SK-N-SH (cell line): ENCODE data around the gene CLASRP. TPM values are rescaled to one million over a fixed set of nuclear protein-coding genes. Genes with fewer than 3 reads are reported as not detected.
"Not testable (repeated sequence)": the region's sequence is repeated elsewhere in the genome, so short reads cannot be mapped to it uniquely, and the experiment has no call there.

Source experiments
- CTCF ChIA-PET: fragments of 300-600, 350-600 bp; formaldehyde crosslinking; extraction: SDS; loops from one replicate; lab custom pipeline; 2021; lab: Yijun Ruan, JAX
- POLR2A ChIA-PET: fragments of 350-600 bp; sonication (Branson Sonifier 250); formaldehyde crosslinking; extraction: SDS; loops from one replicate; lab custom pipeline; 2020; ENCODE audit warnings: antibody characterized with exemption, inconsistent platforms; lab: Yijun Ruan, JAX
- DNase-seq: peaks from one replicate; pipeline ENCODE4 v3.0.0; 2012
- H2AFZ ChIP-seq: fragments of 200-600 bp; sonication (generic); 2 replicates; pipeline ENCODE4 v1.8.1; 2016; ENCODE audit warnings: antibody characterized with exemption, mild to moderate bottlenecking, low read depth
- H3F3A ChIP-seq: fragments of 200-600 bp; sonication (generic); replicated peaks from 2 replicates; pipeline ENCODE3; 2016; ENCODE audit warnings: antibody characterized with exemption, mild to moderate bottlenecking; ENCODE audit not compliant: insufficient read depth
- H3K27ac ChIP-seq, 2 experiments: fragments of 200-500 bp in 1 of 2; fragments of 200-600 bp in 1 of 2; sonication (Bioruptor generic) in 1 of 2; sonication (generic), shearing (Covaris generic) in 1 of 2; 2 replicates each; pipeline versions ENCODE4 v1.5.1 to v1.6.1; 2014 to 2016; ENCODE audit warnings: low read depth in 2 of 2, inconsistent platforms in 1 of 2, low read length in 1 of 2, mild to moderate bottlenecking in 1 of 2, mixed read lengths in 1 of 2
- H3K27me3 ChIP-seq: fragments of 200-600 bp; sonication (generic), shearing (Covaris generic); 2 replicates; pipeline ENCODE4 v1.6.1; 2016; ENCODE audit warnings: mixed run types; ENCODE audit not compliant: insufficient read depth
- H3K36me3 ChIP-seq, 2 experiments: fragments of 200-500 bp in 1 of 2; fragments of 200-600 bp in 1 of 2; sonication (Bioruptor generic) in 1 of 2; sonication (generic) in 1 of 2; replicated peaks in 1 of 2; 2 replicates each; pipeline versions ENCODE3 to v1.5.1; 2014 to 2016; ENCODE audit warnings: low read length in 1 of 2, mild to moderate bottlenecking in 1 of 2; ENCODE audit not compliant: insufficient read depth in 2 of 2, control insufficient read depth in 1 of 2
- H3K4me1 ChIP-seq, 2 experiments: fragments of 200-500 bp in 1 of 2; fragments of 200-600 bp in 1 of 2; sonication (Bioruptor generic) in 1 of 2; sonication (generic), shearing (Covaris generic) in 1 of 2; 2 replicates each; pipeline versions ENCODE4 v1.5.1 to v1.6.1; 2014 to 2016; ENCODE audit warnings: low read depth in 1 of 2, low read length in 1 of 2, mixed run types in 1 of 2; ENCODE audit not compliant: insufficient read depth in 2 of 2, control insufficient read depth in 1 of 2
- H3K4me2 ChIP-seq: fragments of 200-600 bp; sonication (generic), shearing (Covaris generic); 2 replicates; pipeline ENCODE4 v1.6.1; 2017; ENCODE audit warnings: mixed run types
- H3K4me3 ChIP-seq, 2 experiments: fragments of 200-500 bp in 1 of 2; fragments of 200-600 bp in 1 of 2; sonication (Bioruptor generic) in 1 of 2; sonication (generic), shearing (Covaris generic) in 1 of 2; 2 replicates each; pipeline versions ENCODE4 v1.5.1 to v1.8.1; 2014 to 2016; ENCODE audit warnings: low read depth in 2 of 2, inconsistent platforms in 1 of 2, low read length in 1 of 2, mild to moderate bottlenecking in 1 of 2, mixed read lengths in 1 of 2, moderate library complexity in 1 of 2
- H3K79me2 ChIP-seq: fragments of 200-600 bp; sonication (generic); 2 replicates; pipeline ENCODE4 v1.8.1; 2017; ENCODE audit warnings: mild to moderate bottlenecking; ENCODE audit not compliant: insufficient read depth
- H3K9ac ChIP-seq: fragments of 200-600 bp; sonication (generic); 2 replicates; pipeline ENCODE4 v1.6.1; 2017; ENCODE audit warnings: mixed run types
- H3K9me2 ChIP-seq: fragments of 200-600 bp; sonication (generic); 2 replicates; pipeline ENCODE4 v1.6.1; 2017; ENCODE audit warnings: mixed run types
- H3K9me3 ChIP-seq: fragments of 200-600 bp; sonication (generic); 2 replicates; pipeline ENCODE4 v1.6.1; 2017; ENCODE audit warnings: mixed run types, mild to moderate bottlenecking, moderate library complexity
- H4K20me1 ChIP-seq: fragments of 200-600 bp; sonication (generic); 2 replicates; pipeline ENCODE4 v1.6.1; 2017; ENCODE audit warnings: mild to moderate bottlenecking, mixed run types; ENCODE audit not compliant: insufficient read depth
- EP300 ChIP-seq, 2 experiments: IDR thresholded peaks; 2 replicates each; pipeline versions ENCODE4 v1.4.0 to v1.6.1; 2012; ENCODE audit warnings: borderline replicate concordance in 1 of 2, low read depth in 1 of 2, low read length in 1 of 2
- FOSL2 ChIP-seq: IDR thresholded peaks from 2 replicates; pipeline ENCODE4 v1.4.0; 2012; ENCODE audit warnings: low read depth, mild to moderate bottlenecking, moderate library complexity, borderline replicate concordance
- FOXJ3 ChIP-seq: sonication (generic); formaldehyde crosslinking; IDR thresholded peaks from 2 replicates; pipeline ENCODE4 v1.5.1; 2020; ENCODE audit warnings: mild to moderate bottlenecking, missing genetic modification reagents
- GABPA ChIP-seq: IDR thresholded peaks from 2 replicates; pipeline ENCODE4 v1.4.0; 2012; ENCODE audit warnings: low read depth, mild to moderate bottlenecking
- JUND ChIP-seq: IDR thresholded peaks from 2 replicates; pipeline ENCODE4 v1.4.0; 2012
- MXI1 ChIP-seq: IDR thresholded peaks from 2 replicates; pipeline ENCODE4 v1.6.1; 2012; ENCODE audit warnings: mild to moderate bottlenecking, low read depth, low read length, improper control_type of control experiment
- POLR2AphosphoS5 ChIP-seq: IDR thresholded peaks from 2 replicates; pipeline ENCODE4 v1.6.1; 2012; ENCODE audit warnings: low read depth, low read length
- RCOR1 ChIP-seq: fragments of 150-350 bp; IDR thresholded peaks from 2 replicates; pipeline ENCODE4 v1.6.1; 2017; ENCODE audit warnings: antibody characterized with exemption, low read length
- REST ChIP-seq: IDR thresholded peaks from 2 replicates; pipeline ENCODE4 v1.6.1; 2012; ENCODE audit warnings: mild to moderate bottlenecking, low read depth, low read length, moderate library complexity
- SIN3A ChIP-seq: IDR thresholded peaks from 2 replicates; pipeline ENCODE4 v1.6.1; 2012; ENCODE audit warnings: low read depth, mild to moderate bottlenecking, low read length, moderate library complexity, borderline replicate concordance
- SMC3 ChIP-seq: IDR thresholded peaks from 2 replicates; pipeline ENCODE4 v1.6.1; 2012; ENCODE audit warnings: low read depth, low read length, improper control_type of control experiment
- TAF1 ChIP-seq: IDR thresholded peaks from 2 replicates; pipeline ENCODE4 v1.6.1; 2012; ENCODE audit warnings: low read depth, mild to moderate bottlenecking, low read length, moderate library complexity, borderline replicate concordance
- TEAD4 ChIP-seq: IDR thresholded peaks from 2 replicates; pipeline ENCODE4 v1.4.0; 2012; ENCODE audit warnings: mild to moderate bottlenecking, borderline replicate concordance; ENCODE audit not compliant: insufficient read depth
- USF1 ChIP-seq: IDR thresholded peaks from 2 replicates; pipeline ENCODE4 v1.4.0; 2012; ENCODE audit warnings: low read depth, borderline replicate concordance
- WGBS: methylation state at CpG from one replicate; pipeline ENCODE4 v1.1.6; 2017; ENCODE audit warnings: low lambda C conversion rate; 5-methylcytosine and 5-hydroxymethylcytosine counted together
- polyA plus RNA-seq, 3 experiments: library from polyadenylated mRNA; depleted of rRNA; stranded (reverse); fragments of >200 nt; gene quantifications; 2 replicates each; pipeline ENCODE4 v1.2.3, GENCODE V29; 2012
- TF ChIP-seq, protein P1 (sequence below): fragments of 150-350 bp; IDR thresholded peaks from 2 replicates; pipeline ENCODE4 v1.6.1; 2017; ENCODE audit warnings: antibody characterized with exemption, low read length, low read depth, borderline replicate concordance

Gene CLASRP
- polyA plus RNA-seq, 1 of the 3 experiments (the other 2 are of a cell fraction): 54.8 TPM

DNA sequence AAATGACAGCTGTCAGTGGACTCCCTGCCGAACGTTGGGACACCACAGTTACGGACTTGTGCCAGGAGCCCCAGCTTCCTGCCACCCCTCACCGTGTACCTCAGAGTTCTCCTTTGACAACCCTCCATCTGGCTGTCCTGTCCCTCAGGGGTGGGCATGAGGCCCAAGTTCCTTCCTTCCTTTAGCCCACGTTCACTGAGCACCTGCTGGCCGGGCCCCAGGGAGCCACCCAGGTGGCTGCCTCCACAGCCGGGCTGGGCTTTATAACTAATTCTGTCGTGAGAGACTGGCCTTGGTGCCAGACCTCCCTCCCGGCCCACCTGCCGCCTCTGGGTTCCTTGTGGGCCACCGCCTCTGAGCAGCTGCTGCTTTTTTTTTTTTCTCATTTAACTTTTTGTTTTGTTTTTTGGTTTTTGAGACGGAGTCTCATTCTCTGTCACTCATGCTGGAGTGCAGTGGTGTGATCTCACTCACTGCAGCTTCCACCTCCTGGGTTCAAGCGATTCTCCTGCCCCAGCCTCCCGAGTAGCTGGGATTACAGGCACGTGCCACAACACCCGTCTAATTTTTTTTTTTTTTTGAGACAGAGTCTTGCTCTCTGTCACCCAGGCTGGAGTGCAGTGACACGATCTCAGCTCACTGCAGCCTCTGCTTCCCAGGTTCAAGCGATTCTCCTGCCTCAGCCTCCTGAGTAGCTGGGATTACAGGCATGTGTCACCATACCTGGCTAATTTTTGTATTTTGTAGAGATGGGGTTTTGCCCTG, 79.9 kb downstream of the CLASRP start:
- H3K36me3 ChIP-seq, H3K4me3 ChIP-seq, POLR2A ChIA-PET, H2AFZ ChIP-seq, H3K27ac ChIP-seq, DNase-seq, H3K9me3 ChIP-seq, H3K9me2 ChIP-seq, H3K27me3 ChIP-seq, H3K4me2 ChIP-seq, H3K9ac ChIP-seq, H3F3A ChIP-seq: not testable (repeated sequence)
- H3K79me2 ChIP-seq: peaks cover 83% of the 10 kb centered on the region
- peaks cover 95% of the 10 kb centered on the region for H4K20me1 ChIP-seq
- peaks cover 0 to 21% of the 10 kb centered on the region in 2 experiments; a peak in 1 of 4 replicates for H3K4me1 ChIP-seq
- WGBS: 83% methylated on average over 15 of the region's 18 CpGs
- CTCF ChIA-PET: interaction anchor here (0.8 kb wide), 1 partner anchor 25 kb away, joined by 5 read pairs; no protein-coding TSS in a partner anchor

- Histone ChIP-seq H3K4me2 (no peak overlapping the region), H3K9me3 (no peaks in the 10 kb centered on the region), H3F3A (no peaks in the 10 kb centered on the region), H3K4me1 (peaks cover 0 to 22% of the 10 kb centered on the region in 2 experiments; a peak in 1 of 4 replicates), H4K20me1 (peaks cover 93% of the 10 kb centered on the region), H3K9ac (no peak overlapping the region), H3K4me3 (no peak overlapping the region), H2AFZ (no peak overlapping the region), H3K9me2 (no peaks in the 10 kb centered on the region), H3K27me3 (no peaks in the 10 kb centered on the region), H3K79me2 (peaks cover 75% of the 10 kb centered on the region), H3K27ac (no peak overlapping the region), H3K36me3 (no peaks in the 10 kb centered on the region)
- TF ChIP-seq TAF1: no peak
- no peak for TF ChIP-seq FOSL2
- TF ChIP-seq SIN3A: no peak
- no peak for TF ChIP-seq EP300 (IDR thresholded peaks at IDR 0.05; ENCODE audit: borderline replicate concordance in 1 of 2, low read depth in 1 of 2, low read length in 1 of 2)
- TF ChIP-seq TEAD4: no peak
- no peak for TF ChIP-seq MXI1
- no peak for TF ChIP-seq REST
- TF ChIP-seq, protein P1, sequence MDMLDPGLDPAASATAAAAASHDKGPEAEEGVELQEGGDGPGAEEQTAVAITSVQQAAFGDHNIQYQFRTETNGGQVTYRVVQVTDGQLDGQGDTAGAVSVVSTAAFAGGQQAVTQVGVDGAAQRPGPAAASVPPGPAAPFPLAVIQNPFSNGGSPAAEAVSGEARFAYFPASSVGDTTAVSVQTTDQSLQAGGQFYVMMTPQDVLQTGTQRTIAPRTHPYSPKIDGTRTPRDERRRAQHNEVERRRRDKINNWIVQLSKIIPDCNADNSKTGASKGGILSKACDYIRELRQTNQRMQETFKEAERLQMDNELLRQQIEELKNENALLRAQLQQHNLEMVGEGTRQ: no peak
- no peak for TF ChIP-seq USF1
- TF ChIP-seq FOXJ3 (CRISPR knock-in tag): no peak
- TF ChIP-seq GABPA: no peak
- TF ChIP-seq SMC3: no peak
- TF ChIP-seq RCOR1: no peak
- no peak for TF ChIP-seq JUND
- TF ChIP-seq POLR2AphosphoS5: no peak
- CTCF ChIA-PET: interaction anchor here (0.8 kb wide), 1 partner anchor 24 kb away, joined by 5 read pairs; no protein-coding TSS in a partner anchor
- no peak for DNase-seq
- 94% methylated on average over 6 of the region's 6 CpGs for WGBS
- POLR2A ChIA-PET: no interaction called here
Measured at GRCh38 chr19:45119582-45119981, 80.7 kb downstream of the CLASRP start.
